KMS-11 (cell line): Measurements from ENCODE around the gene NEURL1.

ENCODE experiments used
- H2AFZ ChIP-seq: fragments of 200-600 bp; sonication (generic); 2 replicates; pipeline ENCODE4 v1.6.1; 2016; ENCODE audit warnings: antibody characterized with exemption, mixed run types, low read depth
- H3K27ac ChIP-seq: fragments of 200-600 bp; sonication (generic); 2 replicates; pipeline ENCODE4 v1.6.1; 2016; ENCODE audit warnings: mild to moderate bottlenecking, mixed run types
- H3K27me3 ChIP-seq: fragments of 200-600 bp; sonication (generic); 2 replicates; pipeline ENCODE4 v1.6.1; 2017; ENCODE audit warnings: mild to moderate bottlenecking, low read depth, mixed run types, moderate library complexity; ENCODE audit not compliant: insufficient read depth
- H3K36me3 ChIP-seq: fragments of 200-600 bp; sonication (generic); 2 replicates; pipeline ENCODE4 v1.6.1; 2017; ENCODE audit warnings: mild to moderate bottlenecking, mixed run types; ENCODE audit not compliant: insufficient read depth
- H3K4me1 ChIP-seq: fragments of 200-600 bp; sonication (generic); 2 replicates; pipeline ENCODE4 v1.6.1; 2016; ENCODE audit warnings: mild to moderate bottlenecking, low read depth, mixed run types; ENCODE audit not compliant: poor library complexity, severe bottlenecking
- H3K4me2 ChIP-seq: fragments of 200-600 bp; sonication (generic); 2 replicates; pipeline ENCODE4 v1.7.0; 2016; ENCODE audit warnings: mild to moderate bottlenecking, mixed run types
- H3K4me3 ChIP-seq: fragments of 200-600 bp; sonication (generic); IDR thresholded peaks from 2 replicates; pipeline ENCODE4 v1.6.1; 2017; ENCODE audit warnings: low read depth, low read length, mixed read lengths; ENCODE audit not compliant: insufficient read depth
- H3K79me2 ChIP-seq: fragments of 200-600 bp; sonication (generic); 2 replicates; pipeline ENCODE4 v1.6.1; 2016; ENCODE audit warnings: low read depth, mixed run types; ENCODE audit not compliant: insufficient read depth
- H3K9ac ChIP-seq: fragments of 200-600 bp; sonication (generic); 2 replicates; pipeline ENCODE4 v1.6.1; 2016; ENCODE audit warnings: mild to moderate bottlenecking, mixed run types
- H4K20me1 ChIP-seq: fragments of 200-600 bp; sonication (generic); 2 replicates; pipeline ENCODE4 v1.6.1; 2016; ENCODE audit warnings: mild to moderate bottlenecking, mixed run types; ENCODE audit not compliant: insufficient read depth
- CTCF ChIP-seq: fragments of 200-600 bp; sonication (generic); conservative IDR thresholded peaks from 2 replicates; pipeline ENCODE4 v1.6.1; 2017; ENCODE audit warnings: low read depth, mild to moderate bottlenecking, antibody characterized with exemption, low read length, moderate library complexity, mixed read lengths

The NEURL1 gene

GRCh38 chr10:103512166-103512565 is 18.7 kb downstream of the NEURL1 start:
- Histone ChIP-seq H3K4me2 (no peak overlapping the region), H3K4me1 (peaks cover 19% of the 10 kb centered on the region), H4K20me1 (no peaks in the 10 kb centered on the region), H3K27ac (no peak overlapping the region), H3K27me3 (0 out of 2 replicates have a peak, but pooled peaks cover under 1% of the 10 kb centered on the region), H3K79me2 (no peaks in the 10 kb centered on the region), H2AFZ (no peak overlapping the region), H3K36me3 (no peaks in the 10 kb centered on the region), H3K4me3 (no peak overlapping the region), H3K9ac (no peak overlapping the region)
- TF ChIP-seq CTCF = no peak

GRCh38 chr10:103512591-103513379 is 19.3 kb downstream of the NEURL1 start:
- H4K20me1 ChIP-seq = no peaks in the 10 kb centered on the region
- H3K27ac ChIP-seq = no peak overlapping the region
- H2AFZ ChIP-seq = no peak overlapping the region
- no peak overlapping the region for H3K9ac ChIP-seq
- H3K79me2 ChIP-seq = no peaks in the 10 kb centered on the region
- no peak overlapping the region for H3K4me2 ChIP-seq
- no peaks in the 10 kb centered on the region; the same call in 1 of the 2 replicates for H3K27me3 ChIP-seq
- H3K4me1 ChIP-seq = peaks cover 13% of the 10 kb centered on the region
- H3K36me3 ChIP-seq = no peaks in the 10 kb centered on the region
- TF ChIP-seq CTCF = no peak
- no peak overlapping the region for H3K4me3 ChIP-seq

- H3K9ac ChIP-seq = no peak overlapping the region
- H3K79me2 ChIP-seq = no peaks in the 10 kb centered on the region
- H4K20me1 ChIP-seq = no peaks in the 10 kb centered on the region
- H3K4me2 ChIP-seq = no peak overlapping the region
- no peak overlapping the region for H3K27ac ChIP-seq
- peaks cover 12% of the 10 kb centered on the region for H3K4me1 ChIP-seq
- H3K27me3 ChIP-seq = no peaks in the 10 kb centered on the region; the same call in 1 of the 2 replicates
- no peak overlapping the region for H2AFZ ChIP-seq
- no peak overlapping the region for H3K4me3 ChIP-seq
- H3K36me3 ChIP-seq = no peaks in the 10 kb centered on the region
- no peak for TF ChIP-seq CTCF
These were observed 20.0 kb downstream of the NEURL1 start for GRCh38 chr10:103513380-103514060.

GRCh38 chr10:103514244-103514643 is 20.7 kb downstream of the NEURL1 start:
- no peaks in the 10 kb centered on the region for H3K36me3 ChIP-seq
- no peaks in the 10 kb centered on the region; the same call in 1 of the 2 replicates for H3K27me3 ChIP-seq
- no peak for TF ChIP-seq CTCF
- no peak overlapping the region for H2AFZ ChIP-seq
- H3K4me3 ChIP-seq = no peak overlapping the region
- H3K27ac ChIP-seq = no peak overlapping the region
- no peak overlapping the region for H3K4me2 ChIP-seq
- peaks cover 12% of the 10 kb centered on the region for H3K4me1 ChIP-seq
- H4K20me1 ChIP-seq = no peaks in the 10 kb centered on the region
- H3K9ac ChIP-seq = no peak overlapping the region
- H3K79me2 ChIP-seq = no peaks in the 10 kb centered on the region
